GM18868 (cell line): Measurements from ENCODE around the gene TBX5.

Experiments used
- ATAC-seq: cut with Tn5 transposase; IDR thresholded peaks from one replicate; pipeline ENCODE4 v1.9.1; 2021; ENCODE audit warnings: mild to moderate bottlenecking, moderate library complexity; ENCODE audit not compliant: unreplicated experiment

The TBX5 gene

DNA sequence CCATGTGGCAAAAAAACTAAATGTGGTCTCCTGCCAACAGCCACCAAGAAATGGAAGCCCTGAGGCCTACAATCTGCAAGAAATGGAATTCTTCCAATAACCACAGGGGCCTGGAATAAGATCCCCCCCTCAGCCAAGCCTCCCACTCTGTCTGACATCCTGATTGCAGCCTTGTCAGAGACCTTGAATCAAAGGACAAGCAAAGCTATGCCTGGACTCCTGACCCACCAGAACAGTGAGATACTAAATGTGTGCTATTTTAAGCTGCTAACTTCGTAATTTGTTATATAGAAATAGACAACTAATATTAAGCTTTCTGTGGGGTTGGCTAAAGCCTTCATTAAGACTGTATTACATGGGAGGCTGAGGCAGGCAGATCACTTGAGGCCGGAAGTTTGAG lies 77.7 kb downstream of the TBX5 start:
- ATAC-seq, result no peak

DNA sequence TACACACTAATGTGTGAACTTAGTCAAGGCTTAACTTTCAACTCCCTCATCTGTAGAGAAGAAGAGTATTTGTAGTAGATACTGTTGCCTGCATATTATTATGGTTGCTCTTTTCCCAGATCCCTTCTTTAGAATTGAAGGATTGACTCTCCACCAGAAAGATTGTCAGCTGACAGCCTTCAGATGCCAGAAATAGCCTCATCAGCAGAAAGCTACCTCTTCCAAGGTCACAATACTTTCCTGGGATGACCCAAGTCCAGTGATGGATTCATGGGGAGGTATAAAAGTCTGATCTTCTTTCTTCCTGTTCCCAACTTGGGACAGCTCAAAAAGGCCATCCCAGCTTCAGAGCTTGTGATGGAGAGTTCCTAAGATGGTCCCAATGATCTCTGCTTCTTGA lies 78.2 kb downstream of the TBX5 start:
- no peak for ATAC-seq

DNA sequence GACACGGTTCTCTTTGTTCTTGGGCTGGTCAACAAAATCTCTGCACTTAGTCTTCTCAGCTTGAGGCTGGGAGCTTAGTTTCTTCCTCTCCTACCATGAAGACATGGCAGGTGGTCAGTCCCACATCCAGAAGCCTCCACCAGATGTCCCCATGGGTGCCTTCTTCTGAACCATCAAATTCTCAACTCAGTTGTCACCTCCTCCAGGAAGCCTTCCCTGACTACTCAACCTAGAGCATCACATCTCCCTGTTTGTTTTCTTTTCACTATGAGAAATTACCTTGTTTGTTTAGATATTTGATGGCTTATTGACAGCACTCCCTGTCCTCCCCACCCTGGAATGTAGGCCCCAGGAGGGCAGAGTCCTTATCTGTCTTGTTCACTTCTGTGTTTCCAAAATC lies 84.4 kb downstream of the TBX5 start:
- ATAC-seq, result no peak

DNA sequence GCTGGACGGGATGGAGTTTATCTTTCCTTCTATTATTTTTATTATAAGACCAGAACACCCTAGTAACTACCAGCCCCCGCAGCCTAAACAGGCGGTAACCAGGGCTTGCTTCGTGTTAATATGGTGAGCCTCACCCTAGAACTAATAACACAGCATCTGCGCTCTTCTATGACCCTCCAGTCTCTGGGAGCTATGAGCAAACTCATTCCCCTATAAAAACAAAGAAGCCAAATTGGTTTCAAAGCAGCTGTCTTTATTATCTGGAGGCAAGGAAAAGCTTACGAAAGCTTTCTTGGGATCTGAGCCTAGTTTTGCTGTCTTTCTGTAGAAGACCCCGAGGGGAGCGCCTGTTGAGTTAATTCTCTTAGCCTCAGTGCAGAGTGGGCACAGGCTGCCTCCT lies 85.0 kb downstream of the TBX5 start:
- ATAC-seq, result no peak

DNA sequence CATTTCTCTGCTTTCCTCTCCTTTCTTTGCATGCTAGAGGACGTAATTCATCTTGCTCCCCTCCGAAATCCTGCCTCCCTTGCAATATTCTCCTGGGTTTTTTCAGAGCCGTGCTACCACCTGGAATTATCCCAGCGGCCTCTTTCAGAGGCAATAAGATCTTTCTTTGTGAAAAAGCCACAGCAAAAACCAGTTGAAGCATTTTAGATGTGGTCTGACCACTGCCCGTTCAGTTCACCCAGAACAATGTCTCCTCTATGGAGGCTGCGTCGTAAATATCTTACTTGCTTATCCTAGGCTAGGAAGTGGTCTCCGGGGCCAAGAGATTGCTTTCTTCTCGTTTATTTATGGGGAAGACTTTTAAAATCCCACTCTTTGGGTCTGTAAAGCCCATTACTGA lies 85.8 kb downstream of the TBX5 start:
- ATAC-seq, result no peak

DNA sequence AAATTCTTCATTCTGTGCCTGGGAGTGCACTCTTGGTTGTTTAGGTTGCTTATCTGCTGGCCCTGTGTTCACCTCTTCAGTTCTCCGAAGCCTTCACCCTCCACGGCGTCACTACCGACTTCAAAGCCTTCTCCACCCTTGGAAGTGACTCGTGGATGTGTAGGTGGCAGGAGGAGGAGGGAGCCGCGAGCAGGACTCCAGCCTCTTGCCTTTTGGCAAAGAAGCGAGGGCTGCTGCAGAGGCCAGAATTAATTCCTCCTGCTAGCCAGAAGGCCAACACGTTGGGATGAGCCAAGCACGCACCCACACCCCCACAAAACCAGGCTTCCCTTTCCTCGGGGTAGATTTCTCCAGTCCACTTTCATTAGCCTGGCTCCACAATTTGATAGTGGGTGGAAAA lies 86.5 kb downstream of the TBX5 start:
- ATAC-seq, result no peak

DNA sequence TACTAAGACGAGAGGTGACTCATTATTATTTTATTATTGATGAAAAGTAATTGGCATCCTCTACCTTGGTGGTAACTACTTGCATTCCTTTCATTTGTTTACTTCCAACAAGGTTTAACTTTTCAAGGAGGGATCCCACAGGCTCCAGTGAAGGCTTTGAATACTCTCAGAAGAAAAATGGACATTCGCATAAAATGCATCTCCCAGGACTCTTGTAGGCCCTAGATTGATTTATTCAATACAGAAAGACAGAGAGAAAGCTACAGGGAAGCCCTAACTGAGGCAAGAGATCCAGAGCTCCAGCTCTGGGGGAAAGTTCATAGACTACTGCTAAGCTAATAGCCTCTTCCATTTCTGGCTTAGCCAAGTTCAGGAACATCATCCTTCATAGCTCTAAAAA lies 87.0 kb downstream of the TBX5 start:
- no peak for ATAC-seq

DNA sequence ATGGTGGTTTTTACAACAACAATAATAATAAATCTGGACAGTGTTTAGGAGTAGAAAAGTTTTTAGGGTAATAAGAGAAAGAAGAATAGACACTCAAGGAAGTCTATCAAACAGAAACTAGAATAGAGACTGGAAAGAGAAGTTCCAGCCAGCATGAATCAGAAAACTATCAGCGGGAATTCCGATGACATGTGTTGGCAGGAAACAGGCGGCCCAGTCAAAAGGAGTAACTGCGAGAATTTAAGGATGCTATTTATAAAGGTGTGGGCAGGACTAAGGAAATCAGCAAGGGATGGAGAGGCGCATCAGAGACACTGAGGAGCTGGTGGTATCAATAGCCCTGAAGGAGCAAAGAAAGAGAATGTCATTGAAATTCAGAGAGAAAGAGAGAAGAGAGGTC lies 89.9 kb downstream of the TBX5 start:
- no peak for ATAC-seq

DNA sequence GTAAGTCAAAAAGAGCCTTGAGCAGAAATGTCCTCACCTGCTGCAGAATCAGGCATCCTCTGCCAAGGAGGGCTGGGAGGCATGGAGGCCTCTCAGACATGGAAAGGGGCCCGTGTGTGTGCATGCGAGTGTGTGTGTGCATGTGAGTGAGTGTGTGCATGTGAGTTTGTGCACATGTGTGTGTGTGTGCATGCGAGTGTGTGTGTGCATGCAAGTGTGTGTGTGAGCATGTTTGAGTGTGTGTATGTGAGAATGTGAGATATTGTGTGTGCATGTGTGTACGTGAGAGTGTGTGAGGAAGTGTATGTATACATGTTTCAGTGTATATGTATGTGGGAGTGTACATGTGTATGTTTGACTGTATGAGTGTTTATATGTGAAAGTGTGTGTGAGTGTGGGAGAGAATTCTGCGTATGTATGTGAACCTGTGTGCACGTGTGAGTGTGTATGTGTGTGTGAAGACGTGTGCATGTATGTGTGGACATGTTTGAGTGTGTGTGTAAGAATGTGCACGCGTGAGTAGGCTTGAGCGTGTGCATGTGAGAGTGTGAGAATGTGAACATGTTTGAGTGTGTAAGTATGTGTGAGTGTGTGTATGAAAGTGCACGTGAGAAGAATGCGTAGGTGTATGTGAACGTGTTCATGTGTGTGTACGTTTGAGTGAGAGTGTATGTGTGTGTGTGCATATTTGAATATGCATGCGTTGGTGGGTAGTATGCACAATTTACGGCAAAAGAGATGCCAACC lies 90.8 kb downstream of the TBX5 start:
- no peak for ATAC-seq

DNA sequence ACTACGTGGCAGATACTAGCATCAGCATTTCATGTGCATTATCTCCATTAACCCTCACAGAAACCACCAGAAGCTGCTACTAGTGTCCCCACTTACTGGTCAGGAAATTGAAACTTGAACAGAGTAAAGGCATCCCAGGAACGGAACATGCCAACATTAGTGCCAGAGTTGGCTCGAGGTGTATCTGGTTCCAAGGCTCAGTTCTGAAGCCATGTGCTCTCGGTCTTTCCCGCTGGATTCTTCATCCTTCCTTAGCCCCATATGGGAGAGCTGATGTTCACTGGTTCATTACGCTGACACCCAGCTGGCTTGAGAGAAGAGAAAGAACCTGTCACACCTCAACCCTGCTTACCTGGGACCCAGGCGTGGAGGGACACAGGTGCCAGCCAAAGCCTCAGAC lies 91.5 kb downstream of the TBX5 start:
- no peak for ATAC-seq

DNA sequence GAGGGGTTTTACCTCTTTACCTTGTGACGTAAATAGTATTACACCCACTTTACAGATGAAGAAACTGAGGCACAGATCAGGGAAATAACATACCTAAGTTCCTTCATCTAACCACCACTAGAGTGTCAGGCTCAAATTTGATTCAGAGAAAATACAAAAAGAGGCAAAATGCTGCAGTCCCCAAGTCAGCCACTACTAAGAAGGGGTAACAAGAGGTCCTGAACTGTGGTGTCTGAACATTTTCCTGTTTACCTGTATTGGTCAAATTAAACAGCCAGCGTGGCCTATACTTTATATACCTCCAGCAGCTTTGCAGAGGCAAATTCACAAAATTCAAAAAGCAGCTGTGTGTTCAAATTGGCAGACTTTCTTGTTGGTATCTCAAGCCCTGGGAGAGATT lies 92.0 kb downstream of the TBX5 start:
- ATAC-seq, result no peak

DNA sequence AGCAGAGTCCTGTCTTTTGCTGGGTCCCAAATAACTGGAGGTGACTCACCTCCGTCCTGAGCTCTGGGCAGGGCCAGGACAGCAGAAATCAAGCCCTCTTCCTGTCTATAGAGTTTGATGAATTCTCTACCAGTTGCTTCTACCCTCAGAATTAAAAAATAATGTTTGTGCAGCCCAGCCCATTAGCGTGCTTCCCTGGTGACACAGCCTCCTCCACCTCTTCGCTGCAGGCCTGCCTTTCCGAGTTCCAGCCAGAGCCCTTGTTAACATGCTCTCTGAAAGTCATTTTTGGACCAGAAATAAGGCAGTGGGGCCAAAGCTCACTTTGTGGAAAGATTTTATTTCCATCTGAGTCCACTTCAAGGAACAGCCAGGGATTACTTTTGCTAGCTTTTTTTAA lies 94.0 kb downstream of the TBX5 start:
- ATAC-seq, result no peak

DNA sequence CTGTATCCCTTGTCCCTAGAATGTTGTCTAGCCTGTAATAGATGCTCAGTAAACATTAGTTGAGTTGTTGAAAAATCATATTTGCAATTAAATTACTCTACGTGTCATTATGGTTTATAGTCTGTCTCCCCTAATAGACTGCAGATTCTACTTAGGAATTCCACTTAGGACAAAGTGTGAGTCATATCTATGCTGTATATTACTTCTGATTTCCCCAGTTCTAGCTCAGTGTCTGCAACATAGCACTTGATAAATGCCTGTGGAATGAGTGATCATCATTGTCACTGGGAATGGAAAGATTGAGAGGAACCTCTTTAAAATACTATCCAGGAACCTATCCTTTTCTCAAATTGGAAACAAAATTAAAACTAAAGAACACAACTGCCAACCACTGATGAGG lies 99.3 kb downstream of the TBX5 start:
- no peak for ATAC-seq

DNA sequence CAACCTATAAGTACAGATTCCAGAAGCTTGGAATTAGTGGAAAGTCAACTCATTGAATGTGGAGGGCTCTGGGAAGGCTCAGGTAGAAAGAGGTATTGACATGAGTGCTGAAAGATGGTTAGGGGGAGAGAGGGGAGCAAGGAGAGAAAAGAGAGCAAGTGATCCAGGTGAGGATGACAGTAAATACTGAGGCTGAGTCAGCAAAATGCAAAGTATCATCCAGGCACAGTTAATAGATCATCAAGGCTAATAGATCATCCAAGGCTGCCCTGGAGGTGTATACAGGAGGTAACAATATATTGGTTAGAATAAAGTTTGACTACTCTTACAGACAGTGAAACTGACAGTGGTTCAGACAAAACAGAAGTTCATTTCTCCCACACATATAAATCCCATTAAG lies 100.5 kb downstream of the TBX5 start:
- ATAC-seq, result no peak
